HEK293T (cell line): ENCODE results near the gene CD82.

Experiments
- ARNT ChIP-seq: fragments of 450-650 bp; IDR thresholded peaks from 2 replicates; pipeline ENCODE4 v1.6.1; 2017; ENCODE audit warnings: mild to moderate bottlenecking
- BHLHE40 ChIP-seq: fragments of 450-650 bp; IDR thresholded peaks from 2 replicates; pipeline ENCODE4 v1.6.1; 2016; ENCODE audit warnings: mild to moderate bottlenecking, moderate library complexity, borderline replicate concordance
- FOXA1 ChIP-seq: fragments of 450-650 bp; IDR thresholded peaks from 2 replicates; pipeline ENCODE4 v1.6.1; 2016; ENCODE audit warnings: mild to moderate bottlenecking
- SP1 ChIP-seq: fragments of 450-650 bp; IDR thresholded peaks from 2 replicates; pipeline ENCODE4 v1.6.1; 2017

DNA sequence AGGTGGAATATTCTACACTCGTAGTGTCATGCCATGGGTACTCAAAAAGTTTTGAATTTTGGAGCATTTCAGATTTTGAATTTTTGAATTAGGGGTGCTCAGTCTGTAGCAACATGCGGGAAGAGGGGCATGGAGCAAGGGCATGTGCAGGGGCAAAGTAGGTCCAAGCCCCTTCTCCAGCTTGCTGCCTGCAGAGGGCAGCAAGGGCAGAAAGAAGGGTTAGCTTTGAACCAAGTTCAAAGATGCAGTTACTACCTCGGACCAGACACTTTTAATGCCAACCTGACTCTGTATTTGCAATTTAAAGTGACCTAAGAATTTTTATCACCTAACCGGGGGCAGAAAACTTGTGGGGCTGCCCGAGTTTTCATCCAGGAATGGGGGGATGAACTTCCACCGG, 68.2 kb downstream of the CD82 start:
- TF ChIP-seq BHLHE40 (no peak), SP1 (no peak), FOXA1 (no peak), ARNT (no peak)
